Liver (tissue), 9 donors: Measurements from ENCODE around the gene PHF2. TPM values are rescaled to one million over a fixed set of nuclear protein-coding genes. Genes with fewer than 3 reads are reported as not detected.

Source experiments
- DNase-seq: peaks from one replicate; pipeline ENCODE4 v3.0.0-alpha.2; 2017; ENCODE audit warnings: low spot score
- H3K27ac ChIP-seq, 2 donors: one replicate each; pipeline ENCODE4 v1.7.0; 2013; ENCODE audit warnings: inconsistent platforms in 2 of 2, low read length in 2 of 2, control low read depth in 1 of 2, low read depth in 1 of 2, mild to moderate bottlenecking in 1 of 2
- H3K27me3 ChIP-seq, 4 donors: one replicate each; pipeline versions ENCODE4 v1.6.1 to v1.7.0; 2013; ENCODE audit warnings: low read length in 3 of 4, inconsistent platforms in 1 of 4, mild to moderate bottlenecking in 1 of 4, moderate library complexity in 1 of 4; ENCODE audit not compliant: control insufficient read depth in 4 of 4, insufficient read depth in 4 of 4
- H3K36me3 ChIP-seq, 4 donors: one replicate each; pipeline versions ENCODE4 v1.6.1 to v1.7.0; 2013; ENCODE audit warnings: low read length in 3 of 4, mild to moderate bottlenecking in 3 of 4, low read depth in 1 of 4, moderate library complexity in 1 of 4; ENCODE audit not compliant: control insufficient read depth in 4 of 4, insufficient read depth in 3 of 4
- H3K4me1 ChIP-seq, 4 donors: one replicate each; pipeline versions ENCODE4 v1.6.1 to v1.7.0; 2013; ENCODE audit warnings: low read length in 3 of 4, mild to moderate bottlenecking in 3 of 4, moderate library complexity in 1 of 4; ENCODE audit not compliant: control insufficient read depth in 4 of 4, insufficient read depth in 4 of 4
- H3K4me3 ChIP-seq, 3 donors: one replicate each; pipeline versions ENCODE4 v1.6.1 to v1.7.0; 2013; ENCODE audit warnings: low read length in 3 of 3, control low read depth in 1 of 3, low read depth in 1 of 3, mild to moderate bottlenecking in 1 of 3
- H3K9ac ChIP-seq, 2 donors: one replicate each; pipeline ENCODE4 v1.7.0; 2013; ENCODE audit warnings: low read length in 2 of 2, mild to moderate bottlenecking in 2 of 2, moderate library complexity in 2 of 2, control low read depth in 1 of 2, low read depth in 1 of 2
- H3K9me3 ChIP-seq, 4 donors: one replicate each; pipeline versions ENCODE4 v1.6.1 to v1.7.0; 2013; ENCODE audit warnings: low read length in 3 of 4; ENCODE audit not compliant: control insufficient read depth in 4 of 4
- EGR1 ChIP-seq, 2 donors: IDR thresholded peaks; 2 replicates each; pipeline ENCODE4 v1.6.1; 2016 to 2018; ENCODE audit warnings: antibody characterized with exemption in 2 of 2, low read depth in 2 of 2
- FOXA1 ChIP-seq: IDR thresholded peaks from 2 replicates; pipeline ENCODE4 v1.6.1; 2016; ENCODE audit warnings: antibody characterized with exemption
- FOXA2 ChIP-seq: IDR thresholded peaks from 2 replicates; pipeline ENCODE4 v1.6.1; 2016; ENCODE audit warnings: antibody characterized with exemption
- GABPA ChIP-seq, 2 donors: IDR thresholded peaks in 1 of 2; conservative IDR thresholded peaks in 1 of 2; 2 replicates each; pipeline ENCODE4 v1.6.1; 2016; ENCODE audit warnings: antibody characterized with exemption in 2 of 2, mild to moderate bottlenecking in 1 of 2, moderate library complexity in 1 of 2
- HNF4A ChIP-seq, 2 donors: conservative IDR thresholded peaks; 2 replicates each; pipeline ENCODE4 v1.6.1; 2016; ENCODE audit warnings: antibody characterized with exemption in 2 of 2, mild to moderate bottlenecking in 2 of 2
- HNF4G ChIP-seq: IDR thresholded peaks from 2 replicates; pipeline ENCODE4 v1.6.1; 2016; ENCODE audit warnings: antibody characterized with exemption
- JUND ChIP-seq, 2 donors: IDR thresholded peaks; 2 replicates each; pipeline ENCODE4 v1.6.1; 2016; ENCODE audit warnings: antibody characterized with exemption in 2 of 2
- MAX ChIP-seq: IDR thresholded peaks from 2 replicates; pipeline ENCODE4 v1.6.1; 2016; ENCODE audit warnings: antibody characterized with exemption
- NR2F2 ChIP-seq: IDR thresholded peaks from 2 replicates; pipeline ENCODE4 v1.6.1; 2016; ENCODE audit warnings: antibody characterized with exemption
- RAD21 ChIP-seq, 2 donors: IDR thresholded peaks; 2 replicates each; pipeline ENCODE4 v1.6.1; 2016; ENCODE audit warnings: antibody characterized with exemption in 2 of 2, mild to moderate bottlenecking in 2 of 2
- RXRA ChIP-seq, 2 donors: IDR thresholded peaks; 2 replicates each; pipeline ENCODE4 v1.6.1; 2017 to 2018; ENCODE audit warnings: antibody characterized with exemption in 2 of 2, mild to moderate bottlenecking in 1 of 2
- SP1 ChIP-seq: IDR thresholded peaks from 2 replicates; pipeline ENCODE4 v1.6.1; 2018; ENCODE audit warnings: antibody characterized with exemption, mild to moderate bottlenecking
- YY1 ChIP-seq: IDR thresholded peaks from 2 replicates; pipeline ENCODE4 v1.6.1; 2016; ENCODE audit warnings: antibody characterized with exemption, mild to moderate bottlenecking
- WGBS: extraction: QIAGEN DNeasy Blood & Tissue Kit; methylation state at CpG from one replicate; pipeline ENCODE4 v1.1.7; 2013; 5-methylcytosine and 5-hydroxymethylcytosine counted together
- polyA plus RNA-seq, 2 donors: library from polyadenylated mRNA; stranded (reverse) in 1 of 2; unstranded in 1 of 2; fragments of 200-250 nt in 1 of 2; fragments of >200 nt in 1 of 2; fragmentation: Nextera tagmentation in 1 of 2; extraction: Ambion mirVana in 1 of 2; gene quantifications; one replicate each; pipeline versions ENCODE4 v1.2.1 to v1.2.3, GENCODE V29; 2013 to 2015
- total RNA-seq, 2 donors: library from RNA; depleted of rRNA; stranded (reverse); fragments of >200 nt; gene quantifications; one replicate each; pipeline ENCODE4 v1.2.3, GENCODE V29; 2014
- TF ChIP-seq, protein P1 (sequence below): IDR thresholded peaks from 2 replicates; pipeline ENCODE4 v1.6.1; 2016; ENCODE audit warnings: antibody characterized with exemption, mild to moderate bottlenecking
- TF ChIP-seq, protein P2 (sequence below): IDR thresholded peaks from 2 replicates; pipeline ENCODE4 v1.6.1; 2016; ENCODE audit warnings: antibody characterized with exemption
- TF ChIP-seq, protein P3 (sequence below): fragments of 150-350 bp; IDR thresholded peaks from 2 replicates; pipeline ENCODE4 v1.5.1; 2017; ENCODE audit warnings: improper control_type of control experiment, low read depth, low read length; ENCODE audit not compliant: missing input control
- donor health status: healthy.
- donor health status: healthy.
- donor health status: healthy.
- donor health status: healthy.
- donor health status: healthy.

Gene PHF2
- total and polyA plus RNA-seq, 4 donors, result 2.3 to 8.6 (median 6.7) TPM

GRCh38 chr9:93662016-93662638, 85.7 kb downstream of the PHF2 start:
- Histone ChIP-seq H3K36me3 (peaks cover 0 to 63% (median 12%) of the 10 kb centered on the region in 4 donors), H3K4me3 (no peak overlapping the region), H3K4me1 (no peaks in the 10 kb centered on the region), H3K9ac (no peak overlapping the region), H3K9me3 (no peaks in the 10 kb centered on the region), H3K27ac (no peak overlapping the region), H3K27me3 (no peaks in the 10 kb centered on the region)
- 75% methylated on average over 4 of the region's 4 CpGs for WGBS
- TF ChIP-seq, protein P1, sequence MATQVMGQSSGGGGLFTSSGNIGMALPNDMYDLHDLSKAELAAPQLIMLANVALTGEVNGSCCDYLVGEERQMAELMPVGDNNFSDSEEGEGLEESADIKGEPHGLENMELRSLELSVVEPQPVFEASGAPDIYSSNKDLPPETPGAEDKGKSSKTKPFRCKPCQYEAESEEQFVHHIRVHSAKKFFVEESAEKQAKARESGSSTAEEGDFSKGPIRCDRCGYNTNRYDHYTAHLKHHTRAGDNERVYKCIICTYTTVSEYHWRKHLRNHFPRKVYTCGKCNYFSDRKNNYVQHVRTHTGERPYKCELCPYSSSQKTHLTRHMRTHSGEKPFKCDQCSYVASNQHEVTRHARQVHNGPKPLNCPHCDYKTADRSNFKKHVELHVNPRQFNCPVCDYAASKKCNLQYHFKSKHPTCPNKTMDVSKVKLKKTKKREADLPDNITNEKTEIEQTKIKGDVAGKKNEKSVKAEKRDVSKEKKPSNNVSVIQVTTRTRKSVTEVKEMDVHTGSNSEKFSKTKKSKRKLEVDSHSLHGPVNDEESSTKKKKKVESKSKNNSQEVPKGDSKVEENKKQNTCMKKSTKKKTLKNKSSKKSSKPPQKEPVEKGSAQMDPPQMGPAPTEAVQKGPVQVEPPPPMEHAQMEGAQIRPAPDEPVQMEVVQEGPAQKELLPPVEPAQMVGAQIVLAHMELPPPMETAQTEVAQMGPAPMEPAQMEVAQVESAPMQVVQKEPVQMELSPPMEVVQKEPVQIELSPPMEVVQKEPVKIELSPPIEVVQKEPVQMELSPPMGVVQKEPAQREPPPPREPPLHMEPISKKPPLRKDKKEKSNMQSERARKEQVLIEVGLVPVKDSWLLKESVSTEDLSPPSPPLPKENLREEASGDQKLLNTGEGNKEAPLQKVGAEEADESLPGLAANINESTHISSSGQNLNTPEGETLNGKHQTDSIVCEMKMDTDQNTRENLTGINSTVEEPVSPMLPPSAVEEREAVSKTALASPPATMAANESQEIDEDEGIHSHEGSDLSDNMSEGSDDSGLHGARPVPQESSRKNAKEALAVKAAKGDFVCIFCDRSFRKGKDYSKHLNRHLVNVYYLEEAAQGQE, result no peak
- no peak for TF ChIP-seq YY1
- no peak for TF ChIP-seq FOXA2
- no peak for TF ChIP-seq NR2F2
- no peak for TF ChIP-seq JUND (IDR thresholded peaks at IDR 0.05)
- TF ChIP-seq, protein P2, sequence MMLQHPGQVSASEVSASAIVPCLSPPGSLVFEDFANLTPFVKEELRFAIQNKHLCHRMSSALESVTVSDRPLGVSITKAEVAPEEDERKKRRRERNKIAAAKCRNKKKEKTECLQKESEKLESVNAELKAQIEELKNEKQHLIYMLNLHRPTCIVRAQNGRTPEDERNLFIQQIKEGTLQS, result no peak
- TF ChIP-seq RAD21 (IDR thresholded peaks at IDR 0.05), result no peak
- no peak for TF ChIP-seq SP1
- TF ChIP-seq, protein P3, sequence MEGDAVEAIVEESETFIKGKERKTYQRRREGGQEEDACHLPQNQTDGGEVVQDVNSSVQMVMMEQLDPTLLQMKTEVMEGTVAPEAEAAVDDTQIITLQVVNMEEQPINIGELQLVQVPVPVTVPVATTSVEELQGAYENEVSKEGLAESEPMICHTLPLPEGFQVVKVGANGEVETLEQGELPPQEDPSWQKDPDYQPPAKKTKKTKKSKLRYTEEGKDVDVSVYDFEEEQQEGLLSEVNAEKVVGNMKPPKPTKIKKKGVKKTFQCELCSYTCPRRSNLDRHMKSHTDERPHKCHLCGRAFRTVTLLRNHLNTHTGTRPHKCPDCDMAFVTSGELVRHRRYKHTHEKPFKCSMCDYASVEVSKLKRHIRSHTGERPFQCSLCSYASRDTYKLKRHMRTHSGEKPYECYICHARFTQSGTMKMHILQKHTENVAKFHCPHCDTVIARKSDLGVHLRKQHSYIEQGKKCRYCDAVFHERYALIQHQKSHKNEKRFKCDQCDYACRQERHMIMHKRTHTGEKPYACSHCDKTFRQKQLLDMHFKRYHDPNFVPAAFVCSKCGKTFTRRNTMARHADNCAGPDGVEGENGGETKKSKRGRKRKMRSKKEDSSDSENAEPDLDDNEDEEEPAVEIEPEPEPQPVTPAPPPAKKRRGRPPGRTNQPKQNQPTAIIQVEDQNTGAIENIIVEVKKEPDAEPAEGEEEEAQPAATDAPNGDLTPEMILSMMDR, result no peak
- TF ChIP-seq MAX, result no peak
- no peak for TF ChIP-seq EGR1 (IDR thresholded peaks at IDR 0.05; ENCODE audit: low read depth in 2 of 2)
- TF ChIP-seq HNF4A (conservative IDR thresholded peaks at IDR 0.05), result no peak
- no peak for DNase-seq

- Histone ChIP-seq H3K27me3 (no peaks in the 10 kb centered on the region), H3K4me1 (no peaks in the 10 kb centered on the region), H3K9me3 (no peaks in the 10 kb centered on the region), H3K36me3 (peaks cover 0 to 61% (median 13%) of the 10 kb centered on the region in 4 donors), H3K4me3 (no peak overlapping the region), H3K9ac (no peak overlapping the region), H3K27ac (no peak overlapping the region)
- WGBS, result 94% methylated on average over 9 of the region's 9 CpGs
- DNase-seq, result no peak
- TF ChIP-seq, protein P3, result no peak
- TF ChIP-seq GABPA (IDR thresholded peaks at IDR 0.05 in 1 of 2, conservative IDR thresholded peaks at IDR 0.05 in 1 of 2), result no peak
- no peak for TF ChIP-seq FOXA1
- TF ChIP-seq HNF4G, result no peak
- no peak for TF ChIP-seq RAD21 (IDR thresholded peaks at IDR 0.05)
- no peak for TF ChIP-seq SP1
- no peak for TF ChIP-seq RXRA (IDR thresholded peaks at IDR 0.05)
- TF ChIP-seq YY1, result no peak
- TF ChIP-seq, protein P2, result no peak
- TF ChIP-seq FOXA2, result no peak
- no peak for TF ChIP-seq MAX
- TF ChIP-seq, protein P1, result no peak
These were observed 86.7 kb downstream of the PHF2 start for GRCh38 chr9:93662952-93663572.
